GM10847 (cell line): ENCODE results near the gene ADIPOR1.

Source experiments
- POLR2A ChIP-seq: IDR thresholded peaks from 2 replicates; pipeline ENCODE4 v1.6.1; 2011; ENCODE audit not compliant: insufficient read length; ENCODE audit errors: extremely low read depth

Gene ADIPOR1

DNA sequence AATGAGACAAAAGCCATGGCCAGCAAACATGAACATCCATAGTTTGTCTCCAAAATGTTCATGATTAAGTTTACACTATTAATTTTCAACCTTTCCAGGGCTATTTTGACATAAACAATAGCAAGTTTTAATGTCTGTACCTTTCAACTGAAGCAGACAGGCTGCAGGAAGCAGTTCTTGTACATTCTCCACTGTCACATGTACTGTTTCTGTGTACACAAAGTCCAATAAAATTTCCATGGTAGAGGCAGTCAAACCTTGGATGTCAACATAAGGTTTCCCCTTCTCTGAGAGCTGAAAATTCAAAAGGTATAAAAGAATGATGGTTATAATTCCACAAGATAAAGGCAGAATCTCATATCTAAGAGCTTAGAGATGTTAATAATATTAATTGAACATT lies 38.5 kb downstream of the ADIPOR1 start:
- no peak for TF ChIP-seq POLR2A

DNA sequence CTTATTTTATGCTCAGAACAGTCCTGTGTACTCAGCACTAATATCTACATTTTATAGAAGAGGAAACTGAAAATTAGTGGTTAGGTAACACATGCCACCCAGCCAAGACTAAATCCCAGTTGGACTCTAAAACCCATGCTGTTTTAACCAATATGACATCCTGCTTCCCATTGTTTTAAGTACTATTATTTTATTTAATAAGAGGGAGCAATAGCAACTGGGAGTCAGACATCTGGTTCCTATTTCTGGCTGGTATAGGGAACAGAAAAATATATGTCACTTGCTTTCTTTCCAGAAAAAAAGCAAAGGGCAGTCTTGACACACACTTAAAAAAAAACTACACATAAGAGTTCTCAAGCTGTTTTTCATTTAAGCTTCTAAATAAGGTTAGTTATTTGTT lies 43.0 kb downstream of the ADIPOR1 start:
- no peak for TF ChIP-seq POLR2A

DNA sequence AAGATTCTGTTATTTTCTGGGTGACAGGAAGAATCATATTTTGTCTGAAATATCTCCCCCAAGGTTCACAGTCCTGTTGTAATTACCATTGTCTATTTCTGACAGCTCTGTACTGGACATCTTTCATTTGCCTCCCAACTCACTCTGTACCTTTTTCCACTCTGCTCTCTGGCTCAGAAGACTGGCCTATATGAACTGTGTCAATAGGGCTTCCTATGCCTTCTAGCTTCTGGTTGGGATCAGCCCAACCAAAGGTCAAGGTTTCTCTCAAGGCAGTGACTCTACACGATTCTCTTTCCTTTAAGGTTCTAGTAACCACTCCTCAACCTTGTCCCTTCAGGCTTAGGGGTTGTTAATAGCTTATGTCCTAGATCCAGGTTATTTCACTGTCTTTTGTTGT lies 48.6 kb downstream of the ADIPOR1 start:
- no peak for TF ChIP-seq POLR2A

DNA sequence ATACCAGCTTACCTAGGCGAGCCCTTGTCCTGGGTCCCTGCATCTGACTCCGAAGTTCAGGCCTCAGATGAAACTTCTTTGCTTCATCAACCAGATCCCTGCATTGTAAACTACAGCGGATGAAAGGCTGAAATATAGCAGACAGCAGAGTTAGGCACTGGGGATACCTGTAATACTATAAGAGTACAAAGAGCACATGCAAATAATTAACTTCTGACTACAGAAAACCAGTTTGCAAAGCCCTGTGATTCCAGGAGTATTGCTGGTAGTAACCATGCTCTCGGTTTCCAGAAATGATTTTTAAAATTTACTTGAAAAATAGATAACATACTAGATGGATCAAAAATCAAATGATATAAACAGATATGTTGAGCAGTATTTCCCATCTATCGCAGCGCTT lies 49.1 kb downstream of the ADIPOR1 start:
- no peak for TF ChIP-seq POLR2A

DNA sequence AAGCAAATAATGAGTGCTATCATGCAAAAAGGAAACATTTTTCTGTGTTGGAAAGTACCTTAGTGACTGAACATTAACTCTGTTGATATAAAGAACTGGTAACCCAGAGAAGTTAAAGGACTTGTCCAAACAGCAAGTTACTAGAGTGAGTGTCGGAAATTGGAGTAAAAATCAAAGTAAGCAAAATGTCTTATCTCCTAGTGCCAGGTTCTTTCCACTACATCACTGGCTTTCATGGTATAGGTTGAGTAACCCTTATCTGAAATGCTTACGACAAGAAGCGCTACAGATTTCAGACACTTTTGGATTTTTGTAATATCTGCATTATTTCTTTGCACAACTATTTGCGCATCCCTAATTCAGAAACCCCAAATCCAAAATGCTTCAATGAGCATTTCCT lies 52.8 kb downstream of the ADIPOR1 start:
- TF ChIP-seq POLR2A: no peak

DNA sequence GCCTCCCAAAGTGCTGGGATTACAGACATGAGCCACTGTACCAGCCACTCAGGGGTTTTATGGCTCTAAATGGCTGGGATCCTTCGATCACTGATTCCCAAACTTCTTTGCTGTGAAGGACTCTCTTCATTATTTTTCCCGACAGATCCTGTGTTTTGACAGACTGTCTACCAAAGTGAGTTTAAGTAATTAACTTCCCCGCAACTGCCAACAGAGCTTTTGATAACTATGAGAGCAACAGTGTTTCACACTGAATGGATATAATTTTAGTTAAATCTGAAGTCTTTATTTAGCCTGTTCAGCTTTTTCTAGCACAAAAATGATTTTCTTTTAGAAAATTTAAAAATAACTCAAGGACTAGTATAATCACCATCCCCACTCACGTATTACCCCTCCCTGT lies 56.6 kb downstream of the ADIPOR1 start:
- TF ChIP-seq POLR2A: no peak

DNA sequence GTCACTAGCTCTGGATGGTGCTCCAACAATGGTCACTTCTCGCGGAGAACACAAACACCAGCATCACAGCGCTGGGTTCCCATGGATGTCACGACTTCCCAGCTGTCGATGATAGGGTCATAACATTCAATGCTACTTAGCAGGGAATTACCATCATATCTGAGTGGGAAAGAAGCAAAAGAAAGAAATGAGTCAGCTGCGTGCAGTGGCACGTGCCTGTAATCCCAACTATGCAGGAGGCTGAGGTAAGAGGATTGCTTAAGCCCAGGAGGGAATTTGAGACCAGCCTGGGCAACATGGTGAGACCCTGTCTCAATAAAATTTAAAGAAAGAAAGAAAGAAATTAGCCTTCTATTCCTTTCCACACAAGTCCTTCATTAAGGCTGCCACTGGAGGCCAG lies 65.6 kb downstream of the ADIPOR1 start:
- no peak for TF ChIP-seq POLR2A
